GM12878 (cell line): Measurements from ENCODE around the gene OR2F2. TPM values are rescaled to one million over a fixed set of nuclear protein-coding genes. Genes with fewer than 3 reads are reported as not detected.

ENCODE experiments used
- ATAC-seq: fragments of 200-7000 bp; cut with Tn5 transposase; 3 replicates; pipeline ENCODE4 v1.9.1; 2020; ENCODE audit warnings: mild to moderate bottlenecking, moderate library complexity
- BruUV-seq: library from RNA; stranded (reverse); fragments of 400-500 nt; replicated peaks from 2 replicates; lab custom pipeline; 2021; lab: Mats Ljungman, UMichigan
- CTCF ChIA-PET: fragments of 300-600 bp; sonication (Branson Sonifier 250); formaldehyde crosslinking; extraction: SDS; loops from one replicate; lab custom pipeline; 2021; ENCODE audit warnings: inconsistent platforms; lab: Yijun Ruan, JAX
- POLR2A ChIA-PET: fragments of 350-600 bp; formaldehyde crosslinking; extraction: SDS; loops from one replicate; lab custom pipeline; 2021; ENCODE audit warnings: inconsistent platforms; lab: Charles Lee
- RAD21 ChIA-PET: fragments of 300-600 bp; sonication (Branson Sonifier 250); formaldehyde crosslinking; loops from one replicate; lab custom pipeline; 2023; ENCODE audit warnings: antibody characterized with exemption; ENCODE audit not compliant: unreplicated experiment; lab: Charles Lee
- SMC1A ChIA-PET: fragments of 300-600 bp; sonication (Branson Sonifier 250); formaldehyde crosslinking; loops from one replicate; lab custom pipeline; 2023; ENCODE audit not compliant: unreplicated experiment, uncharacterized antibody; lab: Charles Lee
- DNase-seq: peaks from one replicate; pipeline ENCODE4 v3.0.0-alpha.2; 2011; ENCODE audit warnings: low read depth, low spot score
- FAIRE-seq: peaks from 3 replicates; lab custom pipeline; 2011; peaks lifted over from hg19 to GRCh38; lab: Jason Lieb, UNC
- H2AFZ ChIP-seq: 2 replicates; pipeline ENCODE4 v1.6.0; 2011; ENCODE audit warnings: low read depth, low read length, control low read depth; ENCODE audit not compliant: control insufficient read depth
- H3K27ac ChIP-seq: 2 replicates; pipeline ENCODE4 v1.5.1; 2011; ENCODE audit warnings: control low read depth; ENCODE audit not compliant: control insufficient read depth, insufficient read depth
- H3K27me3 ChIP-seq, 2 experiments: replicated peaks in 1 of 2; 2 replicates each; pipeline versions ENCODE4 v1.6.0 to v1.6.1; 2011; ENCODE audit warnings: low read length in 1 of 2; ENCODE audit not compliant: control insufficient read depth in 2 of 2, insufficient read depth in 2 of 2
- H3K36me3 ChIP-seq, 2 experiments: 2 replicates each; pipeline ENCODE4 v1.5.1; 2011; ENCODE audit warnings: low read length in 1 of 2; ENCODE audit not compliant: control insufficient read depth in 2 of 2, insufficient read depth in 2 of 2
- H3K4me1 ChIP-seq: 2 replicates; pipeline ENCODE4 v1.6.1; 2011; ENCODE audit warnings: mild to moderate bottlenecking, low read length, moderate library complexity, mixed read lengths; ENCODE audit not compliant: control insufficient read depth, insufficient read depth
- H3K4me2 ChIP-seq: 2 replicates; pipeline ENCODE4 v1.6.0; 2011; ENCODE audit warnings: control low read depth; ENCODE audit not compliant: control insufficient read depth, insufficient read depth
- H3K4me3 ChIP-seq: fragments of 200-600 bp; sonication (generic); 2 replicates; pipeline ENCODE4 v1.5.1; 2016
- H3K79me2 ChIP-seq: 2 replicates; pipeline ENCODE4 v1.6.0; 2011; ENCODE audit warnings: low read length; ENCODE audit not compliant: control insufficient read depth, insufficient read depth
- H3K9ac ChIP-seq: 2 replicates; pipeline ENCODE4 v1.8.0; 2011; ENCODE audit warnings: low read length, control low read depth, mixed read lengths; ENCODE audit not compliant: control insufficient read depth, insufficient read depth
- H3K9me3 ChIP-seq: replicated peaks from 3 replicates; pipeline ENCODE4 v1.5.1; 2011; ENCODE audit warnings: mild to moderate bottlenecking, low read length; ENCODE audit not compliant: control insufficient read depth, insufficient read depth
- H4K20me1 ChIP-seq: 2 replicates; pipeline ENCODE4 v1.6.0; 2011; ENCODE audit not compliant: control insufficient read depth, insufficient read depth
- ASH2L ChIP-seq: fragments of 300-600, 200-600 bp; sonication (generic); IDR thresholded peaks from 2 replicates; pipeline ENCODE4 v1.6.1; 2017; ENCODE audit warnings: low read depth, mild to moderate bottlenecking, borderline replicate concordance
- GABPA ChIP-seq: IDR thresholded peaks from 2 replicates; pipeline ENCODE4 v1.6.1; 2014; ENCODE audit warnings: antibody characterized with exemption, low read depth, mild to moderate bottlenecking, inconsistent platforms
- SRF ChIP-seq, 2 experiments: IDR thresholded peaks; 2 replicates each; pipeline ENCODE4 v1.6.1; 2011; ENCODE audit warnings: low read depth in 2 of 2, low read length in 2 of 2, mild to moderate bottlenecking in 1 of 2, moderate library complexity in 1 of 2
- WGBS: methylation state at CpG from one replicate; pipeline ENCODE4 v1.1.6; 2016; ENCODE audit warnings: low lambda C conversion rate; ENCODE audit not compliant: insufficient replicate concordance, insufficient coverage; ENCODE audit errors: missing lambda C conversion rate; 5-methylcytosine and 5-hydroxymethylcytosine counted together
- in situ Hi-C: fragments of 300-500 bp; cut with MboI; formaldehyde crosslinking; loops from 9 replicates; pipeline ENCODE4 v1.14.3; 2018; ENCODE audit warnings: mixed read lengths
- intact Hi-C: fragments of 100-400 bp; cut with micrococcal nuclease; formaldehyde crosslinking; loops from one replicate; pipeline ENCODE4 v1.14.2; 2022; ENCODE audit not compliant: unreplicated experiment
- polyA plus RNA-seq, 11 experiments: library from polyadenylated mRNA; depleted of rRNA in 4 of 11; unstranded in 6 of 11; stranded (reverse) in 5 of 11; fragments of >200 nt; fragmentation: Nextera tagmentation in 4 of 11; fragmentation: Illumina TruSeq in 1 of 11; extraction: Ambion mirVana in 4 of 11; extraction: Trizol in 1 of 11; gene quantifications; 1 replicate in 1 of 11; 2 replicates in 10 of 11; pipeline versions ENCODE4 v1.2.1 to v1.2.3, GENCODE V29; 2011 to 2016; ENCODE audit warnings: inconsistent platforms in 2 of 11, missing spikeins in 2 of 11, low read depth in 1 of 11
- total RNA-seq, 4 experiments: library from RNA; depleted of rRNA in 3 of 4; stranded (reverse); fragments of >200 nt in 3 of 4; fragmentation: Illumina TruSeq in 1 of 4; extraction: Trizol in 1 of 4; gene quantifications; 2 replicates each; pipeline versions ENCODE4 v1.2.1 to v1.2.3, GENCODE V29; 2013 to 2021
- TF ChIP-seq, protein P1 (sequence below): IDR thresholded peaks from 2 replicates; pipeline ENCODE4 v1.6.1; 2011; ENCODE audit warnings: borderline replicate concordance, low read depth, mild to moderate bottlenecking, moderate library complexity, low read length; ENCODE audit not compliant: insufficient read depth, poor library complexity, severe bottlenecking

OR2F2 gene
- total and polyA plus RNA-seq, 10 of the 15 experiments (the other 5 are each of a cell fraction or from before 2014, with no cell fraction given), result not detected

DNA sequence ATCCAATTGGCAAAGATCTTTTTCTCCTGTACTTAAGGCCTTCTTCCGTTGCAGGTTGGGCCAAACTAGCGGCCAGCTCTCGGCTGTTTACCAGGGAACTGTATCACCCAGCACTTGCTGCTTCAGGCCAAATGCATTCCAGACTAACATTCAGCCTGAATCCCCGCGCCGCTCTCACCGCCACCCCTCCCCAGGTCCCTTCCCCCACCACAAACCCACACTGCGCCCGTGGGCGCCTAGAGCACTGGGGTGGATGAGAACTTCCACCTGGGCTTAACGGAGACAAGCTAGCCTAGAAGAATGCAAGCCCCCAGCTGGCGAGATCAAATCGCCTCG, 33.7 kb upstream of the OR2F2 start:
- H3K9me3 ChIP-seq, result no peaks in the 10 kb centered on the region; the same call in 2 of the 3 replicates
- no TSS peak for BruUV-seq
- FAIRE-seq (no peak), DNase-seq (no peak), ATAC-seq (no peak)
- H3K9ac ChIP-seq, result peak overlapping the region; percentile 88
- RAD21 ChIA-PET, result interaction anchor here (1.0 to 2.5 kb wide), 5 partner anchors 9 to 227 kb away, joined by 3 to 17 read pairs (median 4); no protein-coding TSS in a partner anchor
- H3K4me2 ChIP-seq, result peak overlapping the region; percentile 92
- H3K4me3 ChIP-seq, result peak overlapping the region; percentile 87
- in situ Hi-C loops, result loop anchor here (25.0 kb wide), 1 partner anchor 486 kb away; no protein-coding TSS in a partner anchor
- H3K79me2 ChIP-seq, result peaks cover 10% of the 10 kb centered on the region
- no peaks in the 10 kb centered on the region for H3K36me3 ChIP-seq
- H3K27me3 ChIP-seq, result no peaks in the 10 kb centered on the region
- H3K27ac ChIP-seq, result peak overlapping the region; percentile 86
- H3K4me1 ChIP-seq, result no peaks in the 10 kb centered on the region
- WGBS, result 3% methylated on average over 14 of the region's 14 CpGs
- CTCF ChIA-PET, result interaction anchor here (1.5 to 7.9 kb wide), 7 partner anchors 11 to 226 kb away, joined by 3 to 65 read pairs (median 4); no protein-coding TSS in a partner anchor
- SMC1A ChIA-PET, result interaction anchor here (0.9 to 3.0 kb wide), 9 partner anchors 9 to 226 kb away, joined by 3 to 13 read pairs (median 4); no protein-coding TSS in a partner anchor
- H2AFZ ChIP-seq, result peak overlapping the region; percentile 99
- H4K20me1 ChIP-seq, result no peaks in the 10 kb centered on the region
- POLR2A ChIA-PET, result interaction anchor here (0.9 to 2.4 kb wide), 3 partner anchors 10 to 14 kb away, joined by 4 to 14 read pairs (median 4); no protein-coding TSS in a partner anchor
- TF ChIP-seq ASH2L (0 out of 2 replicates have a peak, but pooled peaks have one; percentile 29), SRF (IDR thresholded peaks at IDR 0.05; ENCODE audit: low read depth in 2 of 2, low read length in 2 of 2) (no peak), GABPA (no peak)
- TF ChIP-seq, protein P1, sequence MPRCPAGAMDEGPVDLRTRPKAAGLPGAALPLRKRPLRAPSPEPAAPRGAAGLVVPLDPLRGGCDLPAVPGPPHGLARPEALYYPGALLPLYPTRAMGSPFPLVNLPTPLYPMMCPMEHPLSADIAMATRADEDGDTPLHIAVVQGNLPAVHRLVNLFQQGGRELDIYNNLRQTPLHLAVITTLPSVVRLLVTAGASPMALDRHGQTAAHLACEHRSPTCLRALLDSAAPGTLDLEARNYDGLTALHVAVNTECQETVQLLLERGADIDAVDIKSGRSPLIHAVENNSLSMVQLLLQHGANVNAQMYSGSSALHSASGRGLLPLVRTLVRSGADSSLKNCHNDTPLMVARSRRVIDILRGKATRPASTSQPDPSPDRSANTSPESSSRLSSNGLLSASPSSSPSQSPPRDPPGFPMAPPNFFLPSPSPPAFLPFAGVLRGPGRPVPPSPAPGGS, result no peak
- TF ChIP-seq, all 136 proteins: peak for 1
- intact Hi-C loops, result loop anchor here (5.0 kb wide), 1 partner anchor 226 kb away; no protein-coding TSS in a partner anchor
